Measurements from ENCODE around the gene NDUFB10.

Gene NDUFB10

GRCh38 chr16:1940273-1941161 lies 18.8 kb upstream of the NDUFB10 start:
- no peaks in the 10 kb centered on the region for H3K79me2 ChIP-seq (ENCODE audit: control insufficient read depth, insufficient read depth, low read length, unreplicated experiment)
- H3K4me1 ChIP-seq (ENCODE audit: control insufficient read depth, insufficient read depth, low read length, unreplicated experiment): peaks cover 10% of the 10 kb centered on the region

DNA sequence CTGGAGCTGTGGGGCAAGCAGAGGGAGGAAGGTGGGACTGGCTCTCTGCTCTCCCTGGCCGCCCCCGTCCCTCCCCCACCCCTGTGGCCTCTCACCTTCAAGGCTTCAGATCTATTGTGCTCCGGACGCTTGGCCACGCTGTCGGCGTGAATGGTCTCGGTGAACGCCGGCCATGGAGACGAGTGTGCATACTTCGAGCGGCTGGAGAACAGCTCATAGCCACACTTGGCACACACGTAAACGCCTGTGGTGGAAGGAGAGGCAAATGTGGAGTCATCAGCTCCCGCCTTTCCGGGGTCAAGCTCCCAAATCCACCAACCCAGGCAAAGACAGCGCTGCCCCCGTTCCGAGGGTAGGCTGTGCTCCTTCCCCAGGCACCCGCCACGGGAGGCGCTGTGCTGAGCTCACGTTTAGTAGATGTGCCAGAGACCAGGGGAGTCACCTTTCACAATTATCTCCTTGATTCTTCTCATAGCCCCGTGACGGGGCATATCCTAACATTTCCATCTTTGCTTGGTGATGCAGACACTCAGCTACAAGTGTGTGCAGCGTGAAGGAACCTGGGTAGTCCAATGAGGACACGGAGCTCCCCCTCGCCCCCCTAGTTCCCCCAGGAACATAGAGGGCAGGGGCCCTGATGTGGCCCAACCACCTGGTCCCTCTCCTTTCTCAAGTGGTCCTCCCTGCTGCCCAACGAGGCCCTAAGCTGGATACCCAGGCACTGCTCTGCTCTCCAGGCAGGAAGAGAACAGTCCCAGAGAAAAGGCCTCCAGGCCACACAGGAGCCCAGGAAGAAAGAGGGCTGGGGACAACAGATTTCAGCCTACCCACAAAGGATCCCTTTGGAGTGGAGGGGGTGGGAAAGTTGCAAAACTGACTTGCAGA lies 17.9 kb upstream of the NDUFB10 start:
- H3K4me3 ChIP-seq (ENCODE audit: low read depth, low read length): peak overlapping the region; percentile 91
- H3K36me3 ChIP-seq (ENCODE audit: insufficient read depth, low read length): no peaks in the 10 kb centered on the region
- peaks cover 10% of the 10 kb centered on the region for H3K4me1 ChIP-seq (ENCODE audit: control insufficient read depth, insufficient read depth, low read length, unreplicated experiment)
- H3K79me2 ChIP-seq (ENCODE audit: control insufficient read depth, insufficient read depth, low read length, unreplicated experiment): no peaks in the 10 kb centered on the region
- H2AFZ ChIP-seq (ENCODE audit: low read length, unreplicated experiment): no peak overlapping the region
- no peaks in the 10 kb centered on the region for H3K27me3 ChIP-seq (ENCODE audit: insufficient read depth, low read length)
- no peak overlapping the region for H3K27ac ChIP-seq (ENCODE audit: low read depth, low read length)

More at GRCh38 chr16:1940273-1941161, 18.8 kb upstream of the NDUFB10 start:
- no peak overlapping the region for H2AFZ ChIP-seq (ENCODE audit: low read length, unreplicated experiment)
- no peaks in the 10 kb centered on the region for H3K36me3 ChIP-seq (ENCODE audit: insufficient read depth, low read length)
- H3K27ac ChIP-seq (ENCODE audit: low read depth, low read length): no peak overlapping the region
- H3K27me3 ChIP-seq (ENCODE audit: insufficient read depth, low read length): no peaks in the 10 kb centered on the region
- no peak overlapping the region for H3K4me3 ChIP-seq (ENCODE audit: low read depth, low read length)

DNA sequence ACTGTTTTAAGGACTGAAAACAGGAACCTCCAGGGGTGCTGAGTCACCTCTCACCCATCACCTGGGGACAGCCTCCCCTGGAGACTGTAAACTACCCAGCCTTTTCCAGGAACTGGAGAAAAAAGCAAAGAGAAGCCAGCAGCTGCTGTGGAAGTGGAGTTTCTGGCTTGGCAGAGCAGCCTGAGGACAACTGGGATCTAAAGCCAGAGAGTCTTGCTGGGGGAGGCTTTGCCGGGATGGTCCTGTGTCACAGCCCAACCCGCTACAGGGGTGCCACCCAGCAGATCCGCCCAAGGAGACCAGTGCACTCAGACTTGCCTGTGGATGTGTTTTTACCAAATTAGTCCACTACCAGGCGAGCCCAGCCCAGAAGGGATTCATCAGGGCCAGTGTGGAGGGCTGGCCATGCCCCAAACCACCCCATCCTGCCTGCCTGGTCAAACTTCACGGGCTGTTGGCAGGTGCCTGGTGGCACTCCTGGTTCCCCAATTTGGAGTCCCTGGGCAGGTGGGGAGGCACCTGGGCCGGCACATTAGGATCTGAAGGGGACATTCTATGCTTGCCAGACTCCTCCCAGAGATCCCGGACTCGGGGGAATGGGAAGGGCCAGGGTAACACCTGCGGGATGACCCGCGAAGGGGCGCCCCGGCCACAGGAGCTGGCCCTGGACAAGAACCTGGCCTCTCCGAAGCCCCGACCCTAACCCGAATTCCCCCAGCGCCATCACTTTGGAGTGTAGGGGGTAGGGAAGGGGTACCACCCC lies 17.1 kb upstream of the NDUFB10 start:
- no peaks in the 10 kb centered on the region for H3K27me3 ChIP-seq (ENCODE audit: insufficient read depth, low read length)
- no peaks in the 10 kb centered on the region for H3K79me2 ChIP-seq (ENCODE audit: control insufficient read depth, insufficient read depth, low read length, unreplicated experiment)
- no peak overlapping the region for H3K27ac ChIP-seq (ENCODE audit: low read depth, low read length)
- peak overlapping the region; percentile 59 for H2AFZ ChIP-seq (ENCODE audit: low read length, unreplicated experiment)
- H3K36me3 ChIP-seq (ENCODE audit: insufficient read depth, low read length): no peaks in the 10 kb centered on the region
- H3K4me3 ChIP-seq (ENCODE audit: low read depth, low read length): peak overlapping the region; percentile 91
- peaks cover 10% of the 10 kb centered on the region for H3K4me1 ChIP-seq (ENCODE audit: control insufficient read depth, insufficient read depth, low read length, unreplicated experiment)

DNA sequence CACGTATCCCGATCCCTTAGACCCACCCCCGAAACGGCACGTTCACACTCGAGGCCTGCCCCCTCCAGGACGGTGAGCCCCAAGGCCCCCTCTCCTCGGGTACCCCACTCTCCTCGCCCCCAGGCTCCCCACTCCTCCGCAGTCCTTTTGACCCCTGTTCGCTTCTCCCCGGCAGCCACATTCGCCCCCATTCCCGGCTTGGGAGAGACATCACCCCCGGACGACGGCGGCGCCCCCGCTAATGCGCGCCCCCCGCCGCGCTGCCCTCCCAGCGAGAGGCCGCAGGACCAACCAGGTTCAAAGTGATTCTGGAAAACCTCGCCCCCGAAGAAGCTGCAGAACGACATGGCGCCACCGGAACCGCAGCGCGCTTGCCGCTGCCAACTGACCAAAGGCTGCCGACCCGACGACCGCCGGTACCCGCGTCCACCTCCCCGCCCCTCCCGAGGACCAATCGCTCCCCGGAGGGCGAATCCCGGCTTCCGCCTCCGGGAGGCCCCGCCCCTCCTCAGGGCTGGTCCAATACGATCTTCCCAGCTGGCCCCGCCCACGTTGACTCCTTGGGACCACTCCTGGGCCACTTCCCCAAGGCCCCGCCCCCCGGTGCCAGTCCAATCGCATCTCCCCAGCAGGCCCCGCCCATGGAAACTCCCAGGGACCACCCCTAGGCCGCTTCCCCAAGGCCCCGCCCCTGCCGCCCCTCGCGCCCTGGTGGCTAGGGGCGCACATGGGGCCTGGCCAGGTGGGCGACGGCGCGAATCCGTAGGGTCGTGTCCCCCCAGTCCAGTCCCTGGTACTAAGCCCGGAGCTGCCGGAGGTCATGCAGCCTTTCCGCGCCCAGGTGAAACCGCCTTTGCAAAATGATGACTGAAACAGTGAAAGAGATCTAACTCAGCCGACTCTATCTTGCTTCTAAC lies 16.3 kb upstream of the NDUFB10 start, which contains the start of gene MSRB1:
MSRB1 (minus strand) TSS at position 390 of the 917 bp plus-strand sequence; CDS start at position 347, 43 bp downstream.
- Histone ChIP-seq H3K4me1 (ENCODE audit: control insufficient read depth, insufficient read depth, low read length, unreplicated experiment) (peaks cover 10% of the 10 kb centered on the region), H3K27me3 (ENCODE audit: insufficient read depth, low read length) (no peaks in the 10 kb centered on the region), H2AFZ (ENCODE audit: low read length, unreplicated experiment) (peak within 1 kb of the TSS; percentile 77), H3K36me3 (ENCODE audit: insufficient read depth, low read length) (no peaks in the 10 kb centered on the region), H3K27ac (ENCODE audit: low read depth, low read length) (no peak within 1 kb of the TSS), H3K79me2 (ENCODE audit: control insufficient read depth, insufficient read depth, low read length, unreplicated experiment) (no peaks in the 10 kb centered on the region), H3K4me3 (ENCODE audit: low read depth, low read length) (peak within 1 kb of the TSS; percentile 91)

DNA sequence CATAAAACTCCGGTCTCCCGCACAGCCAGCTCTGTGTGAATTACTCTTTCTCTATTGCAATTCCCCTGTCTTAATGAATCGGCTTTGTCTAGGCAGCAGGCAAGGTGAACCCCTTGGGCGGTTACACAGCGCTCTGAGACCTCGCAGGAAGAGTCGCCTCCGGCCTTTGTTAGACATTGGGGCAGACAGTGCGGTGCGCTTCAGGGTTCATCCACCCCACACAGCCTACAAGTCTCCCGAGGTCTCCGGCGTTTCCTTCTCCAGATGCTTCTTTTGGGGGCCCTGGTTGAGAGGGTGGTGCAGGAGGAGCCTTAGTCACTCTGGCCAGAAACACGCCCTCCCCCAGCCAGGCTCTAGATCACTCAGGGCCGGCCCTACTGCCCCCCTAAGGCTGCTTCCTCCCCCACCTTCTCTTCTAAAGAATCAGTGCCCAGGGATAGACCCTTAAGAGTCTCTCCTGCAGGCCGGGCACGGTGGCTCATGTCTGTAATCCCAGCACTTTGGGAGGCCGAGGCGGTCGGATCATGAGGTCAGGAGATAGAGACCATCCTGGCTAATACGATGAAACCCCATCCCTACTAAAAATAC lies 14.6 kb upstream of the NDUFB10 start:
- H3K27ac ChIP-seq (ENCODE audit: low read depth, low read length): no peak overlapping the region
- H3K36me3 ChIP-seq (ENCODE audit: insufficient read depth, low read length): no peaks in the 10 kb centered on the region
- no peak overlapping the region for H3K4me3 ChIP-seq (ENCODE audit: low read depth, low read length)
- peaks cover 10% of the 10 kb centered on the region for H3K4me1 ChIP-seq (ENCODE audit: control insufficient read depth, insufficient read depth, low read length, unreplicated experiment)
- no peaks in the 10 kb centered on the region for H3K27me3 ChIP-seq (ENCODE audit: insufficient read depth, low read length)
- no peaks in the 10 kb centered on the region for H3K79me2 ChIP-seq (ENCODE audit: control insufficient read depth, insufficient read depth, low read length, unreplicated experiment)
- no peak overlapping the region for H2AFZ ChIP-seq (ENCODE audit: low read length, unreplicated experiment)

- Histone ChIP-seq H3K79me2 (ENCODE audit: control insufficient read depth, insufficient read depth, low read length, unreplicated experiment) (no peaks in the 10 kb centered on the region), H3K4me3 (ENCODE audit: low read depth, low read length) (no peak overlapping the region), H2AFZ (ENCODE audit: low read length, unreplicated experiment) (no peak overlapping the region), H3K36me3 (ENCODE audit: insufficient read depth, low read length) (no peaks in the 10 kb centered on the region), H3K27ac (ENCODE audit: low read depth, low read length) (no peak overlapping the region), H3K4me1 (ENCODE audit: control insufficient read depth, insufficient read depth, low read length, unreplicated experiment) (peaks cover 10% of the 10 kb centered on the region), H3K27me3 (ENCODE audit: insufficient read depth, low read length) (no peaks in the 10 kb centered on the region)
Measured at GRCh38 chr16:1945559-1946391, 13.6 kb upstream of the NDUFB10 start.

DNA sequence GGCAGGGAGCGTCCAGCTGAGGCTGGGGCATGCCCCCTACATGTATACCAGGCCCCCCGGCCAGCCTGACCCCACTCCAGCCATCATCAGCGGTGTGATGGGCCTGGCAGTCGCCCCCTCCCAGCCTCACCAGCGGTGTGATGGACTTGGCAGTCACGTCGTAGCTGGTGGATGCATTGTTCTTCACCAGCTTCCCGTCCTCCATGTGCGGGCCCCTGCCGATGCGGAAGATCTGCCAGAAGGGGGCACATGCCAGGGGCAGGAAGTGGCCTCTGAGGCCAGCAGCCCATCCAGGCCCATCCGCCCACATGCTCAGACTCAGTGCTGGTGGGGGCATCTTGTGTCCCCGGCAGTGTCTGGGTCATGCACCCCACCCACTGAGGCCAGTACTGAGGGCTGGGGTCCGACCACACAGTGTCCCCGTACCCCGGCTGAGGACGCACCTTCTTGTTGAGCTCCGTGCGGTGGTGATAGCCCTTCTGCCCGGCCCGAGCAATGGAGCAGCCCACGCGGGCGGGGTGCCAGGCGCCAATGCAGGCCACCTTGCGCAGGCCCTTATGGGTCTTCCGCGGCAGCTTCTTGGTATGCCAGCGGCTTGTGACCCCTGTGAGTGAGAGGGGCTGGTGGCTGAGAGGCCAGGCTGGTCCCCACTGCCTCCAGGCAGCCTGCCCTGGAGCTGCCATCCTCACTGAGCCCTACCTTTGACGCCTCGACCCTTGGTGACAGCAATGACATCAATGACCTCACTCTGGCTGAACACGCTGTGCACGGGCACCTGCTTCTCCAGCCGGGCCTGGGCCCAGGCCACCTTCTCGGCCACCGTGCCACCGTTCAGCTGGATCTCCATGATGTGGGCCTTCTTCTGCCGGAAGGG lies 12.6 kb upstream of the NDUFB10 start:
- Histone ChIP-seq H3K4me3 (ENCODE audit: low read depth, low read length) (no peak overlapping the region), H3K27me3 (ENCODE audit: insufficient read depth, low read length) (no peaks in the 10 kb centered on the region), H3K27ac (ENCODE audit: low read depth, low read length) (no peak overlapping the region), H3K36me3 (ENCODE audit: insufficient read depth, low read length) (no peaks in the 10 kb centered on the region), H2AFZ (ENCODE audit: low read length, unreplicated experiment) (no peak overlapping the region), H3K79me2 (ENCODE audit: control insufficient read depth, insufficient read depth, low read length, unreplicated experiment) (no peaks in the 10 kb centered on the region), H3K4me1 (ENCODE audit: control insufficient read depth, insufficient read depth, low read length, unreplicated experiment) (peaks cover 6% of the 10 kb centered on the region)

GRCh38 chr16:1947369-1947670 lies 12.0 kb upstream of the NDUFB10 start:
- Histone ChIP-seq H3K4me3 (ENCODE audit: low read depth, low read length) (no peak overlapping the region), H3K79me2 (ENCODE audit: control insufficient read depth, insufficient read depth, low read length, unreplicated experiment) (no peaks in the 10 kb centered on the region), H2AFZ (ENCODE audit: low read length, unreplicated experiment) (no peak overlapping the region), H3K27ac (ENCODE audit: low read depth, low read length) (no peak overlapping the region), H3K4me1 (ENCODE audit: control insufficient read depth, insufficient read depth, low read length, unreplicated experiment) (peaks cover under 1% of the 10 kb centered on the region), H3K36me3 (ENCODE audit: insufficient read depth, low read length) (no peaks in the 10 kb centered on the region), H3K27me3 (ENCODE audit: insufficient read depth, low read length) (no peaks in the 10 kb centered on the region)
